Fibroblast of skin of right quadriceps (primary cell): Measurements from ENCODE around the gene ZNF668.

ENCODE experiments used
- DNase-seq: peaks from one replicate; pipeline ENCODE4 v3.0.0-alpha.2; 2013

Gene ZNF668

GRCh38 chr16:31073970-31074813 is at the start of gene ZNF668, which contains the start of gene ZNF646:
ZNF668 (minus strand) TSS chr16:31074240; CDS start chr16:31064459, 9,781 bp downstream.
ZNF646 (plus strand) TSS chr16:31074422; CDS start chr16:31076325, 1,903 bp downstream.
- DNase-seq: peak; percentile 99

GRCh38 chr16:31120129-31120528 is 46.1 kb upstream of the ZNF668 start:
- no peak for DNase-seq

GRCh38 chr16:31118223-31119155 is 44.4 kb upstream of the ZNF668 start:
- DNase-seq: peak; percentile 40

GRCh38 chr16:31117384-31118222 is 43.6 kb upstream of the ZNF668 start, which contains the start of gene KAT8:
KAT8 (plus strand) TSS chr16:31117664; CDS start chr16:31117682, 18 bp downstream.
- peak; percentile 98 for DNase-seq

- DNase-seq: no peak
Observed at GRCh38 chr16:31114468-31114867, 40.4 kb upstream of the ZNF668 start.

GRCh38 chr16:31113121-31114120 is 39.4 kb upstream of the ZNF668 start:
- no peak for DNase-seq

- no peak for DNase-seq
Observed at GRCh38 chr16:31112711-31113110, 38.7 kb upstream of the ZNF668 start.

GRCh38 chr16:31111881-31112466 is 37.9 kb upstream of the ZNF668 start:
- DNase-seq: no peak

- no peak for DNase-seq
Observed at GRCh38 chr16:31110106-31111034, 36.3 kb upstream of the ZNF668 start.

GRCh38 chr16:31109622-31110021 is 35.6 kb upstream of the ZNF668 start:
- no peak for DNase-seq

GRCh38 chr16:31108794-31109558 is 34.9 kb upstream of the ZNF668 start:
- no peak for DNase-seq

GRCh38 chr16:31108035-31108793 is 34.2 kb upstream of the ZNF668 start, which contains the start of gene BCKDK:
BCKDK (plus strand) TSS chr16:31108386; CDS start chr16:31109224, 838 bp downstream.
- peak; percentile 72 for DNase-seq

GRCh38 chr16:31107465-31107867 is 33.4 kb upstream of the ZNF668 start:
- no peak for DNase-seq

- DNase-seq: no peak
Observed at GRCh38 chr16:31106509-31107464, 32.7 kb upstream of the ZNF668 start.

GRCh38 chr16:31105677-31106213 is 31.7 kb upstream of the ZNF668 start:
- DNase-seq: peak; percentile 47
